WTC11 (cell line): ENCODE results near the gene ALDOA.

Experiments
- CBFB ChIP-seq: sonication (generic); formaldehyde crosslinking; IDR thresholded peaks from 2 replicates; pipeline ENCODE4 v1.8.1; 2022; ENCODE audit warnings: mild to moderate bottlenecking, low read depth, missing genetic modification reagents
- TF ChIP-seq, protein P1 (sequence below): fragments of 200-600 bp; IDR thresholded peaks from 2 replicates; pipeline ENCODE4 v1.8.0; 2022; ENCODE audit warnings: antibody characterized with exemption

DNA sequence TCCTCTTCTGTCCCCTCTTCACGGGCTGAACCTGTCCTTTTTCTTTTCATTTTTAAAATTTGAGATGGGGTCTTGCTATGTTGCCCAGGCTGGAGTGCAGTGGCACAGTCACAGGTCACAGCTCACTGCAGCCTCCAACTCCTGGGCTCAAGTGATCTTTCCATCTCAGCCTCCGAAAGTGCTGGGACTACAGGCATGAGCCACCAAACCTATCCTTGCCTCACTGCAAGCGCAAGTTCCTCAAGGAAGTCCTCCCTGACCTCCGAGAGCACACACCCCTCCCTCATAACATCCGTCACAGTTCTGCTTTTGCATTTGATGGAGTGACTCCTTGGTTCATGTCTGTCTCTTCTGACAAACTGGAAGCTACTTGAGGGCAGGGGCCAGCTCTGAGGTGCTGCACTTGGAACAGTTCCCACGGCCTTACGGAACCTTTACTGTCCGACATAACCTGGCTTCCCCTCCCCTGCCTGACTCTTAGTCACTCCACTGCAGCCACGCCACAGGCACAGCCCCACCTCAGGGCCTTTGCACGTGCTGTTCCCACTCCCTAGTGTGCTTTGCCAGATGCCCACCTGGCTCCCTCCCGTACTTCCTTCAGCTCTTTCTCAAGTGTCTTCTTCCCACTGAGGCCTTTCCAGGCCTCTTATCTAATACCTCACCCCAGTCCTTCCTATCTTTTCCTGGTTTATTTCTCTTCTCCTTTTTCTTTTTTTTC lies 21.8 kb downstream of the ALDOA start:
- TF ChIP-seq, protein P1, sequence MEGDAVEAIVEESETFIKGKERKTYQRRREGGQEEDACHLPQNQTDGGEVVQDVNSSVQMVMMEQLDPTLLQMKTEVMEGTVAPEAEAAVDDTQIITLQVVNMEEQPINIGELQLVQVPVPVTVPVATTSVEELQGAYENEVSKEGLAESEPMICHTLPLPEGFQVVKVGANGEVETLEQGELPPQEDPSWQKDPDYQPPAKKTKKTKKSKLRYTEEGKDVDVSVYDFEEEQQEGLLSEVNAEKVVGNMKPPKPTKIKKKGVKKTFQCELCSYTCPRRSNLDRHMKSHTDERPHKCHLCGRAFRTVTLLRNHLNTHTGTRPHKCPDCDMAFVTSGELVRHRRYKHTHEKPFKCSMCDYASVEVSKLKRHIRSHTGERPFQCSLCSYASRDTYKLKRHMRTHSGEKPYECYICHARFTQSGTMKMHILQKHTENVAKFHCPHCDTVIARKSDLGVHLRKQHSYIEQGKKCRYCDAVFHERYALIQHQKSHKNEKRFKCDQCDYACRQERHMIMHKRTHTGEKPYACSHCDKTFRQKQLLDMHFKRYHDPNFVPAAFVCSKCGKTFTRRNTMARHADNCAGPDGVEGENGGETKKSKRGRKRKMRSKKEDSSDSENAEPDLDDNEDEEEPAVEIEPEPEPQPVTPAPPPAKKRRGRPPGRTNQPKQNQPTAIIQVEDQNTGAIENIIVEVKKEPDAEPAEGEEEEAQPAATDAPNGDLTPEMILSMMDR, result no peak
- no peak for TF ChIP-seq CBFB (CRISPR knock-in tag)
